ENCODE results near the gene NTMT1. TPM values are rescaled to one million over a fixed set of nuclear protein-coding genes. Genes with fewer than 3 reads are reported as not detected.

Gene NTMT1
- total and polyA plus RNA-seq, 9 of the 15 experiments (the other 6 are each of a cell fraction or from before 2014, with no cell fraction given), result 42.1 to 116 (median 74.7) TPM

GRCh38 chr9:129587487-129588262 lies 38.3 kb upstream of the NTMT1 start (continued):
- TF ChIP-seq MLX (CRISPR knock-in tag; conservative IDR thresholded peaks at IDR 0.05) (no peak), TAF1 (IDR thresholded peaks at IDR 0.05; ENCODE audit: control insufficient read depth, extremely low read depth, insufficient read depth, low read length, severe bottlenecking) (peak; percentile 71), TBP (optimal IDR thresholded peaks at IDR 0.05; ENCODE audit: low read depth, low read length) (peak; percentile 60), ARID3A (IDR thresholded peaks at IDR 0.05; ENCODE audit: borderline replicate concordance, low read depth, low read length) (no peak), CC2D1A (IDR thresholded peaks at IDR 0.05) (0 out of 2 replicates have a peak, but pooled peaks have one; percentile 39), MTA1 (IDR thresholded peaks at IDR 0.05; ENCODE audit: borderline replicate concordance) (peak; percentile 14; the same call in 1 of the 2 replicates), POLR3A (IDR thresholded peaks at IDR 0.05; ENCODE audit: borderline replicate concordance, extremely low read depth, insufficient read depth, insufficient read length) (peak; percentile 9), E2F6 (IDR thresholded peaks at IDR 0.05; ENCODE audit: borderline replicate concordance in 1 of 2, extremely low read depth in 1 of 2, insufficient read depth in 1 of 2, insufficient read length in 1 of 2, low read depth in 1 of 2, low read length in 1 of 2, poor library complexity in 1 of 2, severe bottlenecking in 1 of 2) (peak in 1 of 2 experiments; percentile 19), HDGF (IDR thresholded peaks at IDR 0.05) (no peak), ID3 (CRISPR knock-in tag; IDR thresholded peaks at IDR 0.05) (no peak), ID3 (tag; IDR thresholded peaks at IDR 0.05) (peak; percentile 97), HOMEZ (CRISPR knock-in tag; IDR thresholded peaks at IDR 0.05) (no peak), NFXL1 (CRISPR knock-in tag; IDR thresholded peaks at IDR 0.05) (no peak), EZH2 (IDR thresholded peaks at IDR 0.05; ENCODE audit: borderline replicate concordance, low read depth, low read length) (no peak), CCAR2 (IDR thresholded peaks at IDR 0.05; ENCODE audit: low read depth, low read length) (no peak), FOS (IDR thresholded peaks at IDR 0.05; ENCODE audit: extremely low read depth, insufficient read length) (no peak), CBFA2T3 (IDR thresholded peaks at IDR 0.05) (peak; percentile 21), SMAD4 (CRISPR knock-in tag; conservative IDR thresholded peaks at IDR 0.05) (peak; percentile 88), RHOXF2B (CRISPR knock-in tag; conservative IDR thresholded peaks at IDR 0.05) (0 out of 2 replicates have a peak, but pooled peaks have one; percentile 40), BRCA1 (IDR thresholded peaks at IDR 0.05) (no peak), BRCA1 (CRISPR knock-in tag; IDR thresholded peaks at IDR 0.05) (no peak), BRD9 (IDR thresholded peaks at IDR 0.05; ENCODE audit: low read depth, partially characterized antibody) (peak; percentile 76)

Measured in K562 (cell line).